NCI-H1930 (cell line): ENCODE measurements around the gene SOX5.
"Not testable (repeated sequence)": the region's sequence is repeated elsewhere in the genome, so short reads cannot be mapped to it uniquely, and the experiment has no call there.

Source experiments
- DNase-seq, 2 experiments: peaks; one replicate each; lab custom pipeline; 2025; lab: John Stamatoyannopoulos, UW

SOX5 gene

DNA sequence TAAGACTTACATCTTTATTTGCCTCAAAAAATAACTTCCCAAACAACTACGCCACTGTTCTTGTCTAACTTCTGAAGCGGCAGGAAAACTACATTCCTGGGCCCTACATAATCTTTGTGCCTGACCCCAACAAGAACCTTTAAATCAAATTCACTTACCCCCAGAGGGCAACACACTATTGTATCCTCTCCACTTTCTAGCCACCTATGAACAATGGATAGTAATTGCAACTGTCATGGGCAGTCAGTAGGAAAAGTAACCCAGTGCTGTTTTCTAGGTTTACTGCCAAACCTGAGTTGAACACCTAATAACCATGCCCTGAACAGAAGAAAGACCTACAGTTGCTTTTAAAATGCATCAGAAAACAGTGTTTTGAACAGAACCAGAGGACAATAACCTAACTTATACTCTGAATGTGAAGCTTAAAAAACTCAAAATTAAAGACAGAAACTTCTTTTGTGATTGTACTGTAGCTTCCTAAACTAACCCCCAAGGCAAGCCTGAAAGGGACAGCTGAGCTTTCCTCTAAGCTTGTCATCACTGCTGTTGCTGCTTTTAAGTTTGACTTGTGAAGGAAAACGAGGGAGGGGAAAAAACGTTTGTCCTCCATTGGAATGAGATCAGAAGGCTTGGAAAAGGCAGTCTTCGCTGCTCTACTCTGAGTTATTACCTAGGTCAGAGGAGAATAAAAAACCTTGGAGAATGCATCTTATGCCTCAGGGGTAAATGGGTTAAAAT is 195.7 kb downstream of the SOX5 start:
- DNase-seq: no peak

GRCh38 chr12:23752245-23752644 is 197.2 kb downstream of the SOX5 start:
- no peak for DNase-seq

DNA sequence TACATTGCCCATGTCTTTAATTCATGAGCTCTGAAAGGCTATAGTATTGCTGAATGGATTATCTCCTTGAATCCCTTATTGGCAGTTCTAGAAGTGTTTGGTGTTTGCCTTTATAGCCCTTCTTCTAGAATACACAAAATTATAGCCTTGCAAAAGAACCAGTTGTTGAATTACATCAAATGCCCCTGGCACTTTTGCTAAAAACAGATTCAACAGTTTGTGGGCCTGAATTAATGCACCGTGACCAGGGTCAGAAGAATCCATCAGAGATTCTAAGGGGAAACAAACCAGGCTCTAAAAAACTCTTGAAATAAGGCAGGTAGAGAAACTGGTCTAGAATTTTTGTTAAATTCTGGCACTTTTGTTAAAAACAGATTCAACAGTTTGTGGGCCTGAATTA is 197.8 kb downstream of the SOX5 start:
- DNase-seq: no peak

DNA sequence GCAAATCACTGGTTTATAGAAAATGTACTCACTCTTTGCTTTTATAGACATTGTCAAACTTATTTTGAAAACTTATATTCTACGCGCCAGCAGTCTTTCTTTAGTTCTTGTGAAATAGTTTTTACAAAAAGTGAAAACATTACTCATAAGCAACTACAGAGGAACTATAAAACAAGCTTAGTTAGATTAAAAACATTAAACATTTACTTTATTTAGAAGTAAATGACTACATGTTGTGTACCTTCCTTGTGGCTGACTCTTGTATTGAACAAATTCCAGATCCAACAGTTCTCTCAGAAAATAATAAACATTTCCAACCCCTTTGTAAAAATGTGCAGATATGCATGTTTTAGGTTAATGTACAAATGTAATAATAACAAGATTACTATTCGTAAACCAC is 198.5 kb downstream of the SOX5 start:
- no peak for DNase-seq

GRCh38 chr12:23744696-23745095 is 204.8 kb downstream of the SOX5 start:
- DNase-seq: no peak

- DNase-seq: no peak
Observed at GRCh38 chr12:23742574-23742973, 206.9 kb downstream of the SOX5 start.

GRCh38 chr12:23731493-23731892 is 218.0 kb downstream of the SOX5 start:
- no peak for DNase-seq

DNA sequence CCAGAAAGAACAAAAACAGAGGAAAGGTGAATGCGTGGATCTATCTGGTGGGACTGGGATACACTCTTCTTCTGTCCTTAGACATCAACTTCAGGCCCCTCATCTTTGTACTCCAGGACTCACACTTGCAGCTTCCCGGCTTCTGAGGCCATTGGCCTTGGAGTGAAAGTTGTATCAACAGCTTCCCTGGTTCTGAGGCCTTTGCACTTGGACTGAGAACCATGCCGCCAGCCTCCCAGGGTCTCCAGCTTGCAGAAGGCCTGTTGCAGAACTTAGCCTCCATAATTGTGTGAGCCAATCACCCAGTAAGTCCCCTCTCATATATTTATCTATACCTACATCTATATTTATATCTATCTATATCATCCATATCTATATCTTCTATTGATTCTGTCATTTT is 218.4 kb downstream of the SOX5 start:
- no peak for DNase-seq

- DNase-seq: no peak
Observed at GRCh38 chr12:23729359-23729758, 220.1 kb downstream of the SOX5 start.

- no peak for DNase-seq
Observed at GRCh38 chr12:23726646-23727045, 222.8 kb downstream of the SOX5 start.

DNA sequence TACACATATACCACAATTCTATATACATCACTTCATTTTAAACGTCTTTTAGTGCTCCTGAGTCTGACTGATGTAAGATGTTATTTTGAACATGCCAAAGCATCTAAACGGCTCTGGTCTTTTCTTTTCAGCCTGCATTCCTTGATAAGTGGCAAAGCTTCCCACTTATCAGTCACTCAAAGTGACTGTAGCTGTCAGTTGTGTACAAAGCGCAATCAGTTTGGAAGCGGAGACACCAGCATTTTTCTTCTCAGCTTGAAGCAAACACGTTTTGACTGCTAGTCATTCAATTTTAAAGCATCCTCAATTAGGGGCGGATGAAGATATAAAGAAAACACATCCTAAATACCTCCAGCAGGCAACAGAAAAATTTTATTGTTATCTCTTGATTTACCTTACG is 226.8 kb downstream of the SOX5 start:
- DNase-seq: peak; percentile 72 to 74

DNA sequence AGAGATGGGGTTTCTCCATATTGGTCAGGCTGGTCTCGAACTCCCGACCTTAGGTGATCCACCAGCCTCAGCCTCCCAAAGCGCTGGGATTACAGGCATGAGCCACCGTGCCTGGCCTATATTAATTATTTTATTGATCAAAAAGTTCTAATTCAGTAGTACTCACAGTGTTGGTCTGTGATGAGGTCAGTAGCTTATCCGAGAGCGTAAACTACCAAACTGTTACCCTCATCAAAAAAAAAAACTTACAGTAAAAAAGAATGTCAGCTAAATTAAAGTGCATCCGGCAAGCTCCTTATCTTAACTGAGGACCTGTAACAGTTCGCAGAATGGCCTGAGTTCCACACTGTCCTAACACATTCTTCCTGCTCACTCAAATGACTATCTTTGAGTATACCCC is 228.2 kb downstream of the SOX5 start:
- DNase-seq: no peak

- DNase-seq: no peak
Observed at GRCh38 chr12:23719493-23719892, 230.0 kb downstream of the SOX5 start.

GRCh38 chr12:23710361-23710760 is 239.1 kb downstream of the SOX5 start:
- DNase-seq: not testable (repeated sequence)

- no peak for DNase-seq
Observed at GRCh38 chr12:23708185-23708837, 241.2 kb downstream of the SOX5 start.

- DNase-seq: no peak
Observed at GRCh38 chr12:23707270-23707669, 242.2 kb downstream of the SOX5 start.

- DNase-seq: no peak
Observed at GRCh38 chr12:23704992-23705943, 244.2 kb downstream of the SOX5 start.

DNA sequence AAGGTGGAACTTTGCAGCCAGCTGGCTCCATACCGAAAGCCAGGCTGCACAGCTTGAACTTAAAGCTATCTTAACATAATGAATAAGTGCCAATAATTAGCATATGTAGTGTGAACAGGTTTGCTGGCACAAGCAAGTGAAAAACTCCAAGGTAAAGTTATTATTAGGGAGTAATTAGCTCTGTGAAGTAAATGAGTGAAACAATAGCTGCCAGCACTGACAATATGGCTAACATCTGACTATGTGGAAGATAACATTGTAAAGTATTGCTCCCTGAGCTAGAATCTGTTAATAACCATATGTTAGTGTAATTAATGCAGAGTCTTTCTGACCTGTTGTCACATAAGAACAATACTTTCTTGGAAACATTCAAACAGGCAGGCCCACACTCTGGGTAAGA is 246.4 kb downstream of the SOX5 start:
- DNase-seq: no peak

DNA sequence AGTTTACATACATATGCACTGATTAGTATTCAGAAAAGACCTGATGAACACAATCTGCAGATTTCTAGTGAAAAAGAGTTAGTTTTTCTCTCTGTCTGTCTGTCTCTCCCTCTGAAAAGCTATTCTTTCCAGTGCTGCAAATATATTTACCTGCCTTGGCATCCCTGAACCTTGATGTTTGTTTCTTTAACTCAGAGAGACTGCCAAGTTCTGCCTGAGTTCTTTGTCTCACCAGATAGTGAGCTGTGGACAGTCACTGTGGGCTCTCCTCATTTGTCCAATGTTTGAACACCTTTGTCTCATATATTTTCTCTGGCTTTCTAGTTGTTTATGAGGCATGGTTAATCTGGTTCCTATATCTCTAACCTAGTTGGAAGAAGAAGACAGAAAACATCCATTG is 250.4 kb downstream of the SOX5 start:
- no peak for DNase-seq

GRCh38 chr12:23694920-23695319 is 254.6 kb downstream of the SOX5 start:
- DNase-seq: no peak

DNA sequence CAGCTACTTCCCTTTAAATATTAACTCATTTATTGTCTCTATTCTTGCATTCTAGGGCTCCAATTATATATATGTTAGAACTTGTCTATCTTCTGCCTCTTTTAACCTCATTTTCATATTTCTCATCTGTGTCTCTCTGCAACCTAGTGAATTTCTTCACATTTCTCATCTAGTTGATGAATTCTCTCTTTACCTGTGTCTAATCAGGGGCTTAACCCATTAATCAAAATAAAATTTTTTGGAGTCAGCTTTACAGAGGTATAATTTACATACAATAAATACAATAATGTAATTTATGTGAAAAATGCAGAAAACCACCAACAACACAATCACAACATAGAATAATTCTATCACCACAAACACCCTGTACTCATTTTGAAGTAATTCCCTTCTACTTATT is 255.2 kb downstream of the SOX5 start:
- DNase-seq: no peak

GRCh38 chr12:23687947-23688346 is 261.5 kb downstream of the SOX5 start:
- DNase-seq: peak; percentile 88 to 98

- DNase-seq: no peak
Observed at GRCh38 chr12:23686095-23686494, 263.4 kb downstream of the SOX5 start.
